Fibroblast of lung (primary cell): ENCODE data around the gene ZNF132.

Experiments used
- CTCF ChIP-seq, 2 donors: IDR thresholded peaks in 1 of 2; conservative IDR thresholded peaks in 1 of 2; 1 replicate in 1 of 2; 2 replicates in 1 of 2; pipeline ENCODE4 v1.5.1; 2011 to 2012; ENCODE audit warnings: low read length in 2 of 2, control low read depth in 1 of 2, inconsistent platforms in 1 of 2, low read depth in 1 of 2, mild to moderate bottlenecking in 1 of 2
- EZH2 ChIP-seq: IDR thresholded peaks from 2 replicates; pipeline ENCODE4 v1.5.1; 2012; ENCODE audit warnings: low read length, control low read depth, mild to moderate bottlenecking; ENCODE audit errors: missing control alignments

- no peak for TF ChIP-seq CTCF (conservative IDR thresholded peaks at IDR 0.05 in 1 of 2, IDR thresholded peaks at IDR 0.05 in 1 of 2; ENCODE audit: low read depth in 1 of 2, low read length in 2 of 2)
- no peak for TF ChIP-seq EZH2
Observed at GRCh38 chr19:58428617-58429016, 11.3 kb downstream of the ZNF132 start.
